ENCODE data around the gene PDIA5.

The PDIA5 gene

GRCh38 chr3:123130079-123130750 is 63.4 kb downstream of the PDIA5 start:
- Histone ChIP-seq H3K4me2 (ENCODE audit: low read length) (no peak overlapping the region), H3F3A (ENCODE audit: control insufficient read depth, insufficient read depth) (no peaks in the 10 kb centered on the region), H3K9me2 (replicated peaks; ENCODE audit: control insufficient read depth, low read length) (no peaks in the 10 kb centered on the region), H3K9me3 (ENCODE audit: control insufficient read depth, insufficient read depth, low read length) (no peaks in the 10 kb centered on the region), H3K27me3 (ENCODE audit: control insufficient read depth, low read length) (no peaks in the 10 kb centered on the region), H4K20me1 (ENCODE audit: control insufficient read depth, insufficient read depth, low read depth, low read length) (no peaks in the 10 kb centered on the region), H3K79me2 (ENCODE audit: control insufficient read depth, low read length) (no peaks in the 10 kb centered on the region), H3K4me3 (ENCODE audit: low read length) (no peak overlapping the region), H3K4me1 (ENCODE audit: control insufficient read depth, low read length) (no peaks in the 10 kb centered on the region), H3K36me3 (ENCODE audit: control insufficient read depth, low read length) (no peaks in the 10 kb centered on the region), H3K27ac (ENCODE audit: low read depth, low read length) (no peak overlapping the region)
- TF ChIP-seq CTCF (IDR thresholded peaks at IDR 0.05; ENCODE audit: low read depth, low read length, poor library complexity, severe bottlenecking), result no peak
- no peak for TF ChIP-seq EZH2phosphoT487 (IDR thresholded peaks at IDR 0.05; ENCODE audit: borderline replicate concordance, low read length)

DNA sequence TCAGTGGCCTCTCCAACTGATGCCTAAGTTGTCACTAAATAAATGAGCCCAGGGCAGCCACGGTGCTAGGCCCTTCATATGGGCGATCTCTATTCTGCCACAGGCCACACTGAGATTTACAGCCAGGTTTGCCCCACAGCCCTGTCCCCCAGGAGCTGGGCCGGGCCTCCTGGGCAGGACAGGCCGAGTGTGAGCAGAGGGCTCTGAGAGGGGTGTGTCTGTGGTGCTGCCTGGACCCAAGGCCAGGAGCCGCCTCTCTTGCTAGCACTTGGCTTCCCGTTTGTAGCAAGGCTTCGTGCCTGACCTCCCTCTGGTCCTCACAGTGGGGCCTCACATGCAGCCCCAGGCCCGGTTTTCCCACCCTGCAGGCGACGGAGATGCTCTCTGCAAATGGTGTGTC is 67.8 kb downstream of the PDIA5 start:
- H3K9me3 ChIP-seq (ENCODE audit: control insufficient read depth, insufficient read depth, low read length), result no peaks in the 10 kb centered on the region
- no peak overlapping the region for H3K4me2 ChIP-seq (ENCODE audit: low read length)
- H3K27ac ChIP-seq (ENCODE audit: low read depth, low read length), result no peak overlapping the region
- no peaks in the 10 kb centered on the region for H3K9me2 ChIP-seq (replicated peaks; ENCODE audit: control insufficient read depth, low read length)
- no peaks in the 10 kb centered on the region for H3K79me2 ChIP-seq (ENCODE audit: control insufficient read depth, low read length)
- no peaks in the 10 kb centered on the region for H3K27me3 ChIP-seq (ENCODE audit: control insufficient read depth, low read length)
- no peaks in the 10 kb centered on the region for H4K20me1 ChIP-seq (ENCODE audit: control insufficient read depth, insufficient read depth, low read depth, low read length)
- no peaks in the 10 kb centered on the region for H3K36me3 ChIP-seq (ENCODE audit: control insufficient read depth, low read length)
- no peaks in the 10 kb centered on the region for H3F3A ChIP-seq (ENCODE audit: control insufficient read depth, insufficient read depth)
- H3K4me1 ChIP-seq (ENCODE audit: control insufficient read depth, low read length), result no peaks in the 10 kb centered on the region
- no peak for TF ChIP-seq CTCF (IDR thresholded peaks at IDR 0.05; ENCODE audit: low read depth, low read length, poor library complexity, severe bottlenecking)
- no peak for TF ChIP-seq EZH2phosphoT487 (IDR thresholded peaks at IDR 0.05; ENCODE audit: borderline replicate concordance, low read length)
- no peak overlapping the region for H3K4me3 ChIP-seq (ENCODE audit: low read length)

- no peak overlapping the region for H3K4me2 ChIP-seq (ENCODE audit: low read length)
- H3K4me3 ChIP-seq (ENCODE audit: low read length), result no peak overlapping the region
- H3K27ac ChIP-seq (ENCODE audit: low read depth, low read length), result no peak overlapping the region
- no peaks in the 10 kb centered on the region for H4K20me1 ChIP-seq (ENCODE audit: control insufficient read depth, insufficient read depth, low read depth, low read length)
- TF ChIP-seq CTCF (IDR thresholded peaks at IDR 0.05; ENCODE audit: low read depth, low read length, poor library complexity, severe bottlenecking) (no peak), EZH2phosphoT487 (IDR thresholded peaks at IDR 0.05; ENCODE audit: borderline replicate concordance, low read length) (no peak)
- no peaks in the 10 kb centered on the region for H3F3A ChIP-seq (ENCODE audit: control insufficient read depth, insufficient read depth)
- no peaks in the 10 kb centered on the region for H3K36me3 ChIP-seq (ENCODE audit: control insufficient read depth, low read length)
- no peaks in the 10 kb centered on the region for H3K4me1 ChIP-seq (ENCODE audit: control insufficient read depth, low read length)
- H3K9me3 ChIP-seq (ENCODE audit: control insufficient read depth, insufficient read depth, low read length), result no peaks in the 10 kb centered on the region
- H3K27me3 ChIP-seq (ENCODE audit: control insufficient read depth, low read length), result no peaks in the 10 kb centered on the region
- no peaks in the 10 kb centered on the region for H3K9me2 ChIP-seq (replicated peaks; ENCODE audit: control insufficient read depth, low read length)
- no peaks in the 10 kb centered on the region for H3K79me2 ChIP-seq (ENCODE audit: control insufficient read depth, low read length)
Measured at GRCh38 chr3:123137001-123137400, 70.2 kb downstream of the PDIA5 start.
